Neutrophil (primary cell): ENCODE results near the gene MSI2.

Experiments used
- H3K27ac ChIP-seq: fragments of 200-600 bp; sonication (generic); 2 replicates; pipeline ENCODE4 v1.5.1; 2016; ENCODE audit warnings: mild to moderate bottlenecking, moderate library complexity
- H3K27me3 ChIP-seq: fragments of 200-600 bp; sonication (generic); 2 replicates; pipeline ENCODE4 v1.6.0; 2016; ENCODE audit warnings: mild to moderate bottlenecking
- H3K36me3 ChIP-seq: fragments of 200-600 bp; sonication (generic); 2 replicates; pipeline ENCODE4 v1.5.1; 2017
- H3K4me1 ChIP-seq, 2 experiments: fragments of 200-600 bp in 1 of 2; sonication (generic) in 1 of 2; 1 replicate in 1 of 2; 2 replicates in 1 of 2; pipeline versions ENCODE4 v1.5.1 to v1.6.1; 2013 to 2016; ENCODE audit warnings: low read depth in 1 of 2, low read length in 1 of 2, mild to moderate bottlenecking in 1 of 2, moderate library complexity in 1 of 2; ENCODE audit not compliant: control insufficient read depth in 1 of 2, insufficient read depth in 1 of 2
- H3K4me3 ChIP-seq, 2 experiments: fragments of 200-600 bp in 1 of 2; sonication (generic) in 1 of 2; 1 replicate in 1 of 2; 2 replicates in 1 of 2; pipeline ENCODE4 v1.5.1; 2013 to 2016; ENCODE audit warnings: low read depth in 1 of 2, low read length in 1 of 2, mild to moderate bottlenecking in 1 of 2, moderate library complexity in 1 of 2
- H3K9me3 ChIP-seq: fragments of 200-600 bp; sonication (generic); 2 replicates; pipeline ENCODE4 v1.5.1; 2016
- CTCF ChIP-seq: fragments of 200-600 bp; sonication (generic); IDR thresholded peaks from 2 replicates; pipeline ENCODE4 v1.5.1; 2016; ENCODE audit warnings: antibody characterized with exemption

The MSI2 gene

GRCh38 chr17:57524839-57525568 is 268.7 kb downstream of the MSI2 start:
- no peaks in the 10 kb centered on the region for H3K9me3 ChIP-seq
- H3K4me1 ChIP-seq = no peaks in the 10 kb centered on the region
- no peak overlapping the region for H3K4me3 ChIP-seq
- TF ChIP-seq CTCF = no peak
- no peaks in the 10 kb centered on the region for H3K36me3 ChIP-seq
- no peaks in the 10 kb centered on the region for H3K27me3 ChIP-seq
- no peak overlapping the region for H3K27ac ChIP-seq

- H3K36me3 ChIP-seq = no peaks in the 10 kb centered on the region
- no peaks in the 10 kb centered on the region for H3K9me3 ChIP-seq
- no peak for TF ChIP-seq CTCF
- H3K4me1 ChIP-seq = no peaks in the 10 kb centered on the region
- H3K4me3 ChIP-seq = no peak overlapping the region
- H3K27me3 ChIP-seq = no peaks in the 10 kb centered on the region
- no peak overlapping the region for H3K27ac ChIP-seq
These were observed 271.1 kb downstream of the MSI2 start for GRCh38 chr17:57527221-57528057.

- TF ChIP-seq CTCF = no peak
These were observed 271.7 kb downstream of the MSI2 start for GRCh38 chr17:57528058-57528451.

GRCh38 chr17:57530026-57530425 is 273.7 kb downstream of the MSI2 start:
- Histone ChIP-seq H3K27me3 (no peaks in the 10 kb centered on the region), H3K27ac (no peak overlapping the region), H3K4me1 (no peaks in the 10 kb centered on the region), H3K9me3 (no peaks in the 10 kb centered on the region), H3K4me3 (no peak overlapping the region), H3K36me3 (no peaks in the 10 kb centered on the region)
- TF ChIP-seq CTCF = no peak

More at GRCh38 chr17:57528058-57528451, 271.7 kb downstream of the MSI2 start:
- H3K27ac ChIP-seq = no peak overlapping the region
- H3K4me1 ChIP-seq = no peaks in the 10 kb centered on the region
- no peaks in the 10 kb centered on the region for H3K27me3 ChIP-seq
- no peaks in the 10 kb centered on the region for H3K9me3 ChIP-seq
- no peaks in the 10 kb centered on the region for H3K36me3 ChIP-seq
- no peak overlapping the region for H3K4me3 ChIP-seq

- Histone ChIP-seq H3K4me1 (no peaks in the 10 kb centered on the region), H3K36me3 (no peaks in the 10 kb centered on the region), H3K9me3 (no peaks in the 10 kb centered on the region), H3K27ac (no peak overlapping the region), H3K4me3 (no peak overlapping the region), H3K27me3 (no peaks in the 10 kb centered on the region)
- TF ChIP-seq CTCF = no peak
These were observed 274.2 kb downstream of the MSI2 start for GRCh38 chr17:57530508-57530907.
